HepG2 (cell line): ENCODE measurements around the gene INO80B. TPM values are rescaled to one million over a fixed set of nuclear protein-coding genes. Genes with fewer than 3 reads are reported as not detected.

Source experiments
- HHEX ChIP-seq: IDR thresholded peaks from 2 replicates; pipeline ENCODE4 v1.6.1; 2016; ENCODE audit warnings: control low read depth
- ISL2 ChIP-seq: sonication (generic); formaldehyde crosslinking; IDR thresholded peaks from 2 replicates; pipeline ENCODE4 v1.5.0; 2020; ENCODE audit warnings: missing genetic modification reagents
- MED13 ChIP-seq: sonication (generic); formaldehyde crosslinking; IDR thresholded peaks from 2 replicates; pipeline ENCODE4 v1.5.0; 2020; ENCODE audit warnings: missing genetic modification reagents
- PHF21A ChIP-seq: sonication (generic); formaldehyde crosslinking; IDR thresholded peaks from 2 replicates; pipeline ENCODE4 v1.5.0; 2020; ENCODE audit warnings: mild to moderate bottlenecking, missing genetic modification reagents
- SIX4 ChIP-seq: sonication (generic); formaldehyde crosslinking; IDR thresholded peaks from 2 replicates; pipeline ENCODE4 v1.4.0; 2020; ENCODE audit warnings: missing genetic modification reagents
- SKI ChIP-seq: fragments of 450-650 bp; IDR thresholded peaks from one replicate; pipeline ENCODE4 v1.6.1; 2018; ENCODE audit warnings: mild to moderate bottlenecking; ENCODE audit not compliant: partially characterized antibody
- SSRP1 ChIP-seq: IDR thresholded peaks from 2 replicates; pipeline ENCODE4 v1.6.1; 2016; ENCODE audit warnings: control low read depth
- TBX2 ChIP-seq: sonication (generic); formaldehyde crosslinking; IDR thresholded peaks from 2 replicates; pipeline ENCODE4 v1.5.0; 2020; ENCODE audit warnings: missing genetic modification reagents, mild to moderate bottlenecking, borderline replicate concordance
- ZNF160 ChIP-seq: sonication (generic); formaldehyde crosslinking; IDR thresholded peaks from 2 replicates; pipeline ENCODE4 v1.8.0; 2022; ENCODE audit warnings: mild to moderate bottlenecking, inconsistent platforms, missing genetic modification reagents
- ZNF317 ChIP-seq: sonication (generic); formaldehyde crosslinking; IDR thresholded peaks from 2 replicates; pipeline ENCODE4 v1.5.0; 2020; ENCODE audit warnings: mild to moderate bottlenecking, missing genetic modification reagents
- ZNF383 ChIP-seq: sonication (generic); formaldehyde crosslinking; IDR thresholded peaks from 2 replicates; pipeline ENCODE4 v1.4.0; 2020; ENCODE audit warnings: missing genetic modification reagents, mild to moderate bottlenecking, borderline replicate concordance
- ZNF577 ChIP-seq: sonication (generic); formaldehyde crosslinking; IDR thresholded peaks from 2 replicates; pipeline ENCODE4 v1.4.0; 2020; ENCODE audit warnings: mild to moderate bottlenecking, low read depth, missing genetic modification reagents, borderline replicate concordance
- ZNF775 ChIP-seq: sonication (generic); formaldehyde crosslinking; IDR thresholded peaks from 2 replicates; pipeline ENCODE4 v1.4.0; 2020; ENCODE audit warnings: missing genetic modification reagents, mild to moderate bottlenecking, moderate library complexity, borderline replicate concordance
- polyA plus RNA-seq, 8 experiments: library from polyadenylated mRNA; depleted of rRNA in 3 of 8; stranded (reverse) in 7 of 8; unstranded in 1 of 8; fragments of >200 nt; fragmentation: Illumina TruSeq in 4 of 8; extraction: Trizol in 4 of 8; gene quantifications; 2 replicates each; pipeline versions ENCODE4 v1.2.1 to v1.2.3, GENCODE V29; 2011 to 2016; ENCODE audit warnings: low read depth in 4 of 8, missing spikeins in 1 of 8, mixed read lengths in 1 of 8; ENCODE audit not compliant: insufficient read depth in 1 of 8
- total RNA-seq, 5 experiments: library from RNA; depleted of rRNA; stranded (reverse); fragments of >200 nt; fragmentation: Illumina TruSeq; extraction: Trizol; gene quantifications; 2 replicates each; pipeline ENCODE4 v1.2.3, GENCODE V29; 2016; ENCODE audit warnings: low read depth in 1 of 5
- TF ChIP-seq, protein P1 (sequence below): sonication (generic); formaldehyde crosslinking; IDR thresholded peaks from 2 replicates; pipeline ENCODE4 v1.4.0; 2020; ENCODE audit warnings: missing genetic modification reagents
- TF ChIP-seq, protein P2 (sequence below): IDR thresholded peaks from 2 replicates; pipeline ENCODE4 v1.6.1; 2016; ENCODE audit warnings: mild to moderate bottlenecking, missing biosample characterization, missing genetic modification reagents
- TF ChIP-seq, protein P3 (sequence below): sonication (generic); formaldehyde crosslinking; IDR thresholded peaks from 2 replicates; pipeline ENCODE4 v1.4.0; 2020; ENCODE audit warnings: low read depth, missing genetic modification reagents
- TF ChIP-seq, protein P4 (sequence below): sonication (generic); formaldehyde crosslinking; IDR thresholded peaks from 2 replicates; pipeline ENCODE4 v1.8.0; 2022; ENCODE audit warnings: low read depth, missing genetic modification reagents

INO80B gene
- total and polyA plus RNA-seq, 2 of the 13 experiments (the other 11 are each of a cell fraction or from before 2014, with no cell fraction given): 6.2 to 14.5 TPM

DNA sequence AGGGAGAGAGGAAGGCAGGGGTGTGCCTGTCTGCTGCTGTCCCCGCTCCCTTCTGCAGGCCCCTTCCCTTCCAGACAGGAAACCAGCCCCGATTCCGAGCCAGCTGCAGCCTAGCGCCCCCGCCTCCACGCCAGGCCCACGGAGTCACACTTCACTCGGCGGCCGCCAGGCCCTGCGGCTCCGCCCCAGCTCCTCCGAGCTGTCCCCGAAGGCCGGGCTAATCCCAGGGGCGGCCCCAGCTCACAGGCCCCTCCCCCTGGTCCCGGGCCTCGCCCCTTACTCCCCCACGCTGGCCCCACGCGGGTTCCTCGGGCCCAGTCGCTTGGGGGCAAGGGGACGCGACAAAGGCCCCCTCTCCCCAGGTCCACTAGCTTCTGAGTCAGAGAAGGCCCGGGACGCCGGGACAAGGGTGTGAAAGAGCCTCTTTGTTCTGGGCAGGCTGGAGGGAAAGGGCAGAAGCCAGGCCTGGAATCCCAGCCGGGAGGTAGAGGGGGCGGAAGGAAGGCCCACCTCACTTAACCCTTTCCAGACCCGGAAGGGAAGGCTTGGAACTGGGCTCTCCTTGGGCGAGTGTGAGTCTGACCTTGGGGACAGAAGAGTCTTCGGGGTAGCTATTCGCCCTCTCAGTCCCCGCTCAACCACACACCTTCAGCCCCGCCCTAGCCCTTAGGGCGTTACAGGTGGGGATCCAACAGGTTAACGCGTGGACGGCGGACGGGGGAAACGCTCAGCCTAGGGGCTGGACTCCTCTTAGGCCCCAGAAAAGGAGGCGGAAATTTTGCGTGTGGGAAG is 14.3 kb upstream of the INO80B start (continued):
- TF ChIP-seq ZNF317 (CRISPR knock-in tag) (peak; percentile 55; the same call in 1 of the 2 replicates), ZNF383 (CRISPR knock-in tag) (peak; percentile 54; the same call in 1 of the 2 replicates), MED13 (CRISPR knock-in tag) (peak; percentile 87; the same call in 1 of the 2 replicates), SIX4 (no peak), HHEX (CRISPR knock-in tag) (no peak), ZNF160 (CRISPR knock-in tag) (peak; percentile 78; the same call in 1 of the 2 replicates), SSRP1 (CRISPR knock-in tag) (no peak), SKI (peak; percentile 67), PHF21A (CRISPR knock-in tag) (peak; percentile 95), ZNF775 (CRISPR knock-in tag) (peak; percentile 61; the same call in 1 of the 2 replicates), ZNF577 (no peak), TBX2 (peak; percentile 90), ISL2 (CRISPR knock-in tag) (peak; percentile 72)
- TF ChIP-seq, protein P1, sequence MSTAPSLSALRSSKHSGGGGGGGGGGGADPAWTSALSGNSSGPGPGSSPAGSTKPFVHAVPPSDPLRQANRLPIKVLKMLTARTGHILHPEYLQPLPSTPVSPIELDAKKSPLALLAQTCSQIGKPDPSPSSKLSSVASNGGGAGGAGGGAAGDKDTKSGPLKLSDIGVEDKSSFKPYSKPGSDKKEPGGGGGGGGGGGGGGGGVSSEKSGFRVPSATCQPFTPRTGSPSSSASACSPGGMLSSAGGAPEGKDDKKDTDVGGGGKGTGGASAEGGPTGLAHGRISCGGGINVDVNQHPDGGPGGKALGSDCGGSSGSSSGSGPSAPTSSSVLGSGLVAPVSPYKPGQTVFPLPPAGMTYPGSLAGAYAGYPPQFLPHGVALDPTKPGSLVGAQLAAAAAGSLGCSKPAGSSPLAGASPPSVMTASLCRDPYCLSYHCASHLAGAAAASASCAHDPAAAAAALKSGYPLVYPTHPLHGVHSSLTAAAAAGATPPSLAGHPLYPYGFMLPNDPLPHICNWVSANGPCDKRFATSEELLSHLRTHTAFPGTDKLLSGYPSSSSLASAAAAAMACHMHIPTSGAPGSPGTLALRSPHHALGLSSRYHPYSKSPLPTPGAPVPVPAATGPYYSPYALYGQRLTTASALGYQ (CRISPR knock-in tag): peak; percentile 86
- TF ChIP-seq, protein P2, sequence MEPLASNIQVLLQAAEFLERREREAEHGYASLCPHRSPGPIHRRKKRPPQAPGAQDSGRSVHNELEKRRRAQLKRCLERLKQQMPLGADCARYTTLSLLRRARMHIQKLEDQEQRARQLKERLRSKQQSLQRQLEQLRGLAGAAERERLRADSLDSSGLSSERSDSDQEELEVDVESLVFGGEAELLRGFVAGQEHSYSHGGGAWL: no peak; the same call in 1 of the 2 replicates
- TF ChIP-seq, protein P3, sequence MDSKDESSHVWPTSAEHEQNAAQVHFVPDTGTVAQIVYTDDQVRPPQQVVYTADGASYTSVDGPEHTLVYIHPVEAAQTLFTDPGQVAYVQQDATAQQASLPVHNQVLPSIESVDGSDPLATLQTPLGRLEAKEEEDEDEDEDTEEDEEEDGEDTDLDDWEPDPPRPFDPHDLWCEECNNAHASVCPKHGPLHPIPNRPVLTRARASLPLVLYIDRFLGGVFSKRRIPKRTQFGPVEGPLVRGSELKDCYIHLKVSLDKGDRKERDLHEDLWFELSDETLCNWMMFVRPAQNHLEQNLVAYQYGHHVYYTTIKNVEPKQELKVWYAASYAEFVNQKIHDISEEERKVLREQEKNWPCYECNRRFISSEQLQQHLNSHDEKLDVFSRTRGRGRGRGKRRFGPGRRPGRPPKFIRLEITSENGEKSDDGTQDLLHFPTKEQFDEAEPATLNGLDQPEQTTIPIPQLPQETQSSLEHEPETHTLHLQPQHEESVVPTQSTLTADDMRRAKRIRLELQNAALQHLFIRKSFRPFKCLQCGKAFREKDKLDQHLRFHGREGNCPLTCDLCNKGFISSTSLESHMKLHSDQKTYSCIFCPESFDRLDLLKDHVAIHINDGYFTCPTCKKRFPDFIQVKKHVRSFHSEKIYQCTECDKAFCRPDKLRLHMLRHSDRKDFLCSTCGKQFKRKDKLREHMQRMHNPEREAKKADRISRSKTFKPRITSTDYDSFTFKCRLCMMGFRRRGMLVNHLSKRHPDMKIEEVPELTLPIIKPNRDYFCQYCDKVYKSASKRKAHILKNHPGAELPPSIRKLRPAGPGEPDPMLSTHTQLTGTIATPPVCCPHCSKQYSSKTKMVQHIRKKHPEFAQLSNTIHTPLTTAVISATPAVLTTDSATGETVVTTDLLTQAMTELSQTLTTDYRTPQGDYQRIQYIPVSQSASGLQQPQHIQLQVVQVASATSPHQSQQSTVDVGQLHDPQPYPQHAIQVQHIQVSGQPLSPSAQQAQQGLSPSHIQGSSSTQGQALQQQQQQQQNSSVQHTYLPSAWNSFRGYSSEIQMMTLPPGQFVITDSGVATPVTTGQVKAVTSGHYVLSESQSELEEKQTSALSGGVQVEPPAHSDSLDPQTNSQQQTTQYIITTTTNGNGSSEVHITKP (CRISPR knock-in tag): peak; percentile 78; the same call in 1 of the 2 replicates
- TF ChIP-seq, protein P4, sequence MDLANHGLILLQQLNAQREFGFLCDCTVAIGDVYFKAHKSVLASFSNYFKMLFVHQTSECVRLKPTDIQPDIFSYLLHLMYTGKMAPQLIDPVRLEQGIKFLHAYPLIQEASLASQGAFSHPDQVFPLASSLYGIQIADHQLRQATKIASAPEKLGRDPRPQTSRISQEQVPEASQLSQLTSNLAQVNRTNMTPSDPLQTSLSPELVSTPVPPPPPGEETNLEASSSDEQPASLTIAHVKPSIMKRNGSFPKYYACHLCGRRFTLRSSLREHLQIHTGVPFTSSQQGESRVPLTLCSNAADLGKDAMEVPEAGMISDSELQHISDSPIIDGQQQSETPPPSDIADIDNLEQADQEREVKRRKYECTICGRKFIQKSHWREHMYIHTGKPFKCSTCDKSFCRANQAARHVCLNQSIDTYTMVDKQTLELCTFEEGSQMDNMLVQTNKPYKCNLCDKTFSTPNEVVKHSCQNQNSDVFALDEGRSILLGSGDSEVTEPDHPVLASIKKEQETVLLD: 0 out of 2 replicates have a peak, but pooled peaks have one; percentile 21
